Neutrophil (primary cell): ENCODE results near the gene BCL2L11.

ENCODE experiments used
- H3K27ac ChIP-seq: fragments of 200-600 bp; sonication (generic); 2 replicates; pipeline ENCODE4 v1.5.1; 2016; ENCODE audit warnings: mild to moderate bottlenecking, moderate library complexity
- H3K27me3 ChIP-seq: fragments of 200-600 bp; sonication (generic); 2 replicates; pipeline ENCODE4 v1.6.0; 2016; ENCODE audit warnings: mild to moderate bottlenecking
- H3K36me3 ChIP-seq: fragments of 200-600 bp; sonication (generic); 2 replicates; pipeline ENCODE4 v1.5.1; 2017
- H3K4me1 ChIP-seq, 2 experiments: fragments of 200-600 bp in 1 of 2; sonication (generic) in 1 of 2; 1 replicate in 1 of 2; 2 replicates in 1 of 2; pipeline versions ENCODE4 v1.5.1 to v1.6.1; 2013 to 2016; ENCODE audit warnings: low read depth in 1 of 2, low read length in 1 of 2, mild to moderate bottlenecking in 1 of 2, moderate library complexity in 1 of 2; ENCODE audit not compliant: control insufficient read depth in 1 of 2, insufficient read depth in 1 of 2
- H3K4me3 ChIP-seq, 2 experiments: fragments of 200-600 bp in 1 of 2; sonication (generic) in 1 of 2; 1 replicate in 1 of 2; 2 replicates in 1 of 2; pipeline ENCODE4 v1.5.1; 2013 to 2016; ENCODE audit warnings: low read depth in 1 of 2, low read length in 1 of 2, mild to moderate bottlenecking in 1 of 2, moderate library complexity in 1 of 2
- H3K9me3 ChIP-seq: fragments of 200-600 bp; sonication (generic); 2 replicates; pipeline ENCODE4 v1.5.1; 2016
- CTCF ChIP-seq: fragments of 200-600 bp; sonication (generic); IDR thresholded peaks from 2 replicates; pipeline ENCODE4 v1.5.1; 2016; ENCODE audit warnings: antibody characterized with exemption

BCL2L11 gene

GRCh38 chr2:111205774-111206173 is 85.1 kb downstream of the BCL2L11 start:
- TF ChIP-seq CTCF: no peak
- Histone ChIP-seq H3K36me3 (no peaks in the 10 kb centered on the region), H3K27ac (no peak overlapping the region), H3K4me1 (peaks cover 2 to 6% of the 10 kb centered on the region in 2 experiments), H3K27me3 (no peaks in the 10 kb centered on the region), H3K9me3 (no peaks in the 10 kb centered on the region), H3K4me3 (no peak overlapping the region)

GRCh38 chr2:111207851-111208250 is 87.1 kb downstream of the BCL2L11 start:
- H3K27ac ChIP-seq: no peak overlapping the region
- H3K4me1 ChIP-seq: peaks cover 2 to 6% of the 10 kb centered on the region in 2 experiments
- H3K4me3 ChIP-seq: no peak overlapping the region
- no peaks in the 10 kb centered on the region for H3K27me3 ChIP-seq
- H3K9me3 ChIP-seq: no peaks in the 10 kb centered on the region
- TF ChIP-seq CTCF: no peak
- H3K36me3 ChIP-seq: no peaks in the 10 kb centered on the region

GRCh38 chr2:111208639-111209038 is 87.9 kb downstream of the BCL2L11 start:
- TF ChIP-seq CTCF: no peak
- Histone ChIP-seq H3K4me1 (peaks cover 2 to 6% of the 10 kb centered on the region in 2 experiments), H3K27ac (no peak overlapping the region), H3K9me3 (no peaks in the 10 kb centered on the region), H3K4me3 (no peak overlapping the region), H3K36me3 (no peaks in the 10 kb centered on the region), H3K27me3 (no peaks in the 10 kb centered on the region)

GRCh38 chr2:111209045-111209514 is 88.4 kb downstream of the BCL2L11 start:
- Histone ChIP-seq H3K27ac (no peak overlapping the region), H3K9me3 (no peaks in the 10 kb centered on the region), H3K4me1 (peaks cover 2 to 6% of the 10 kb centered on the region in 2 experiments), H3K36me3 (no peaks in the 10 kb centered on the region), H3K4me3 (no peak overlapping the region), H3K27me3 (no peaks in the 10 kb centered on the region)
- TF ChIP-seq CTCF: no peak

GRCh38 chr2:111210036-111210435 is 89.3 kb downstream of the BCL2L11 start:
- Histone ChIP-seq H3K36me3 (no peaks in the 10 kb centered on the region), H3K9me3 (no peaks in the 10 kb centered on the region), H3K4me3 (no peak overlapping the region), H3K4me1 (peaks cover 2 to 6% of the 10 kb centered on the region in 2 experiments), H3K27ac (no peak overlapping the region), H3K27me3 (no peaks in the 10 kb centered on the region)
- TF ChIP-seq CTCF: no peak

- Histone ChIP-seq H3K27me3 (no peaks in the 10 kb centered on the region), H3K27ac (no peak overlapping the region), H3K4me3 (no peak overlapping the region), H3K36me3 (no peaks in the 10 kb centered on the region), H3K9me3 (no peaks in the 10 kb centered on the region), H3K4me1 (no peaks in the 10 kb centered on the region)
- TF ChIP-seq CTCF: no peak
Observed at GRCh38 chr2:111213877-111214276, 93.2 kb downstream of the BCL2L11 start.
